Cardiac muscle cell (in vitro differentiated cells and primary cell): ENCODE data around the gene TMEM59. TPM values are rescaled to one million over a fixed set of nuclear protein-coding genes. Genes with fewer than 3 reads are reported as not detected.

ENCODE experiments used
- DNase-seq, 2 donors: peaks; one replicate each; pipeline versions ENCODE4 v3.0.0 to v3.0.0-alpha.2; 2010 to 2017; ENCODE audit warnings: low read depth in 1 of 2, low spot score in 1 of 2
- H3K27ac ChIP-seq: fragments of 200-600 bp; sonication (generic); 2 replicates; pipeline ENCODE4 v1.5.1; 2016
- H3K27me3 ChIP-seq: fragments of 200-600 bp; sonication (generic); 2 replicates; pipeline ENCODE4 v1.6.0; 2016; ENCODE audit warnings: control low read depth
- H3K36me3 ChIP-seq: fragments of 200-600 bp; sonication (generic); 2 replicates; pipeline ENCODE4 v1.5.1; 2016; ENCODE audit warnings: control low read depth
- H3K4me1 ChIP-seq: fragments of 200-600 bp; sonication (generic); 2 replicates; pipeline ENCODE4 v1.8.1; 2017; ENCODE audit warnings: low read depth, mild to moderate bottlenecking, mixed run types
- H3K4me3 ChIP-seq: fragments of 200-600 bp; sonication (generic); 2 replicates; pipeline ENCODE4 v1.5.1; 2016; ENCODE audit warnings: mild to moderate bottlenecking
- H3K9me3 ChIP-seq: fragments of 200-600 bp; sonication (generic); 2 replicates; pipeline ENCODE4 v1.5.1; 2017; ENCODE audit warnings: low read depth, mild to moderate bottlenecking, control low read depth
- CTCF ChIP-seq: IDR thresholded peaks from 2 replicates; pipeline ENCODE4 v1.5.1; 2012; ENCODE audit warnings: low read depth, mild to moderate bottlenecking, low read length
- polyA plus RNA-seq: library from polyadenylated mRNA; unstranded; fragments of >200 nt; fragmentation: Nextera tagmentation; extraction: Ambion mirVana; gene quantifications from 2 replicates; pipeline ENCODE4 v1.2.1, GENCODE V29; 2016
- total RNA-seq: library from RNA; depleted of rRNA; stranded (reverse); fragments of >200 nt; gene quantifications from 2 replicates; pipeline ENCODE4 v1.2.3, GENCODE V29; 2016

Gene TMEM59
- total and polyA plus RNA-seq, 2 experiments from 2014 or later, result 73.1 to 350 TPM

DNA sequence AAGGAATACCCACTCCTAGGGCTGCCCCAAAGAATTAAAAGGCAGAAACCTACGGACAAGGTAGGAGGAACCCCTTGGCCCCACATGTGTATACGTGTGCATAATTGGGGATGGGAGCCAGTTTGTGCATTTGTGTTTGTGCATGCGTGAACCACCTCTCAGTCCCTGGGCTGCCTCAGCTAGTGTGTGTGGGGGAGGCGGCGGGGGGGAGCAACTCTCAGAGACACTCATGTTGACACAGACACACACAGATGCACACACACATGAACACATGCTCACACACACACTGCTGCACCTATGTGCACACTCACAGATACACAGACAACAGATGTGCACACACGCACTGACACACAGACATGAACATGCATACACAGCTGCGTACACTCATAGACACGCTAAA is 40.1 kb downstream of the TMEM59 start:
- Histone ChIP-seq H3K9me3 (no peaks in the 10 kb centered on the region), H3K4me3 (no peak overlapping the region), H3K36me3 (no peaks in the 10 kb centered on the region), H3K4me1 (no peaks in the 10 kb centered on the region), H3K27ac (no peak overlapping the region), H3K27me3 (no peaks in the 10 kb centered on the region)
- no peak for TF ChIP-seq CTCF
- DNase-seq, result no peak

DNA sequence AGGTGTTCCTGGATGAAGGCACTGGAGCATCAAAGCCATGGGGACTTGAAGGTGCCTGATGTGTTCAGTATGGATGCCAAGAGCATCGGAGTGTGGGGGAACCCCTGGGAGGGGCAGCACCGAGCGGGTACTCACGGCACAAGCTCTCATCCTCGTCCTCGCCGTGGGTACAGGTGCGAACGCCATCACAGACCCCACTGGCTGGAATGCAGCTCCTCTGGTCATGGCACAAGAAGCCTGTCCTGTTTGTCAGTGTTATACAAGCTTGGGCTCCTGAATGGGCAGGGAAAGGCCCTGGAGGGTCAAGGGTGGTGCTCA is 41.0 kb downstream of the TMEM59 start:
- H3K9me3 ChIP-seq, result no peaks in the 10 kb centered on the region
- no peak for TF ChIP-seq CTCF
- no peaks in the 10 kb centered on the region for H3K4me1 ChIP-seq
- no peak overlapping the region for H3K27ac ChIP-seq
- H3K4me3 ChIP-seq, result no peak overlapping the region
- no peak for DNase-seq
- H3K27me3 ChIP-seq, result no peaks in the 10 kb centered on the region
- H3K36me3 ChIP-seq, result no peaks in the 10 kb centered on the region

DNA sequence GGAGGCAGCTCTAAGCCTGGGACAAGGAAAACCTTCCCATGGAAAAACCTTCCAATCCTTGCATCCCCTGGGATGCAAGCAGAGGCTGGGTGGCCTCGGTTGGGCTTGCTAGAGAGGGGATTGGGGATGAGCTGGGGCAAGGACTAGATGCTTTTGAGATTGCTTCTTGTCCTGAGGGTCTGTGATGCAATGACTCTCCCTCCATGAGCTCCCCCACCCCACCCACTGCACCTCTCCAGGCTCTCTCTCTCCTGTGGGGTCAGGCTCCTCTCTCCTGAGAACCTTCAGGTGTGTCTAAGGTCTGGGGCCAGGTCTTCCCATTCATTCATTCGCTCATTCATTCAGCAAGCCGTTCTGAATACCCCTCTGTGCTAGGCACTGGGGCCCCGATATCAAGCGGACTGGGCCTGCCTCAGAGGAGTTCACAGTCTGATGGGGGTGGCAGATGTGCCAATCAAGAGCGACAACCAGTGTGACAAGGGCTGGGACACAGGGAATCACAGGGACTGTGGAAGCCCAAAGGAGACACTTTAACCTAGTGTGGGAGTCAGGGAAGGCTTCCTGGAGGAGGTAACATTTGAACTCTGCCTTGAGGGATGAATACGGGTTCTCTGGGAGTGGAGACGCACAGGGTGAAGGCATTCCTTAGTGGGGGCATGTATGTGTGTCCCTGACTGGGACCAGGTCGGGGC is 41.5 kb downstream of the TMEM59 start:
- Histone ChIP-seq H3K9me3 (no peaks in the 10 kb centered on the region), H3K4me1 (no peaks in the 10 kb centered on the region), H3K4me3 (no peak overlapping the region), H3K27me3 (no peaks in the 10 kb centered on the region), H3K36me3 (no peaks in the 10 kb centered on the region), H3K27ac (no peak overlapping the region)
- no peak for DNase-seq
- no peak for TF ChIP-seq CTCF

DNA sequence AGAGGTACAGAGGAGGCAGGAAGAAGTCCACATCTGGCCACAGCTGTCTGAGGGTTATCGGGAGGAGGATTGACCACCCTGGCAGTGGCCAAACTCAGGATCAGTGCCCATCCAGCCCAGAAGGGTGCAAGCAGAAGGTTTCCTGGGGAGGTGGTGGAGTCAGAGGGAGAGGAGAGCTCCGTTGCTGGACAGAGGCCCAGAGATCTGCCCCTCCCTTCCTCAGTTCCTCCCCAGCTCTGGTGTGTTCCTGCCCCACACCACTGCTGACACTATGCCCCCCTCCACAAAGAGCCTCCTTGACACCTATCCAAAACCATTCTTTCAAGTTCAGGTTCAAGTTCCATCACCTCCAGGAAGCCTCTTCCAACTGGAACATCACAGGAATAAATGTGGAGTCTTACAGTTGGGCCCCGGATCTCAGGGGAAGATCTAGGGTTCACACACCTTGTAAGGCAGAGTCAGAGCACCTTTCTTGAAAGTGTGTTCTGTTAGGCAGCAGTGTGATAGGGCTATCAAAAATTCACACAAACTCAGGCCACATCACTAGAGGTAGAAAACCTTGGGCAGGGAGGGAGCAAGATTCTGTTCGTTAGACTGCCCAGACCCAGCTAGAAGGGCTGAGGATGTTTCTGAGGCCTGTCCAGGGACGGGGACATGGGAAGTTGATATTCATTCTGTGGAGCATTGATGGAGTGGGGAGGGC is 42.4 kb downstream of the TMEM59 start:
- H3K27me3 ChIP-seq, result no peaks in the 10 kb centered on the region
- no peak overlapping the region for H3K27ac ChIP-seq
- no peak for TF ChIP-seq CTCF
- H3K36me3 ChIP-seq, result no peaks in the 10 kb centered on the region
- no peaks in the 10 kb centered on the region for H3K4me1 ChIP-seq
- H3K4me3 ChIP-seq, result no peak overlapping the region
- DNase-seq, result no peak
- no peaks in the 10 kb centered on the region for H3K9me3 ChIP-seq

- Histone ChIP-seq H3K27me3 (no peaks in the 10 kb centered on the region), H3K4me1 (no peaks in the 10 kb centered on the region), H3K27ac (no peak overlapping the region), H3K9me3 (no peaks in the 10 kb centered on the region), H3K36me3 (no peaks in the 10 kb centered on the region), H3K4me3 (no peak overlapping the region)
- DNase-seq, result no peak
- TF ChIP-seq CTCF, result no peak
These were observed 43.6 kb downstream of the TMEM59 start for GRCh38 chr1:54009406-54009805.
